Psoas muscle (tissue), 8 donors: ENCODE data around the gene ESRP2. TPM values are rescaled to one million over a fixed set of nuclear protein-coding genes. Genes with fewer than 3 reads are reported as not detected.

Experiments used
- ATAC-seq, 4 donors: fragments of 200-7000 bp; cut with Tn5 transposase; one replicate each; pipeline ENCODE4 v1.9.1; 2020; ENCODE audit warnings: moderate library complexity in 3 of 4, mild to moderate bottlenecking in 2 of 4
- DNase-seq, 2 donors: peaks; one replicate each; pipeline ENCODE4 v3.0.0-alpha.2; 2020
- H3K27ac ChIP-seq: fragments of 200-600 bp; one replicate; pipeline ENCODE4 v1.8.0; 2022
- H3K27me3 ChIP-seq, 3 donors: fragments of 200-600 bp in 1 of 3; one replicate each; pipeline versions ENCODE4 v1.6.1 to v1.8.0; 2013 to 2022; ENCODE audit warnings: low read length in 2 of 3, mild to moderate bottlenecking in 2 of 3, moderate library complexity in 1 of 3; ENCODE audit not compliant: insufficient read depth in 3 of 3
- H3K36me3 ChIP-seq, 2 donors: fragments of 200-600 bp in 1 of 2; one replicate each; pipeline versions ENCODE4 v1.6.1 to v1.8.0; 2013 to 2022; ENCODE audit warnings: low read depth in 1 of 2, mild to moderate bottlenecking in 1 of 2, moderate library complexity in 1 of 2; ENCODE audit not compliant: insufficient read depth in 1 of 2
- H3K4me1 ChIP-seq: fragments of 200-600 bp; one replicate; pipeline ENCODE4 v1.8.0; 2022
- H3K4me3 ChIP-seq: fragments of 200-600 bp; one replicate; pipeline ENCODE4 v1.8.0; 2022; ENCODE audit warnings: mild to moderate bottlenecking
- H3K9me3 ChIP-seq: fragments of 200-600 bp; one replicate; pipeline ENCODE4 v1.8.0; 2022
- CTCF ChIP-seq: fragments of 200-600 bp; IDR thresholded peaks from one replicate; pipeline ENCODE4 v1.8.0; 2022; ENCODE audit warnings: antibody characterized with exemption
- WGBS, 3 donors: extraction: QIAGEN DNeasy Blood & Tissue Kit; methylation state at CpG; one replicate each; pipeline versions ENCODE4 v1.1.6 to v1.1.7; 2013; 5-methylcytosine and 5-hydroxymethylcytosine counted together
- intact Hi-C, 2 donors: fragments of 100-400 bp; cut with DNase I; formaldehyde crosslinking; loops; one replicate each; pipeline versions ENCODE4 v1.11.0 to v1.14.2; 2022
- polyA plus RNA-seq, 3 donors: library from polyadenylated mRNA; stranded (reverse); fragments of 200-250 nt; gene quantifications; one replicate each; pipeline ENCODE4 v1.2.3, GENCODE V29; 2013
- total RNA-seq, 4 donors: library from RNA; stranded (reverse); fragmentation: NEBNext Ultra II Directional in 2 of 4; extraction: Animal tissue kit (Norgen Biotek cat#: 25700) in 2 of 4; gene quantifications; one replicate each; pipeline versions ENCODE4 v1.2.1 to v1.2.4, GENCODE V29; 2021 to 2023
- donor health status: healthy with polysubstance abuse.
- donor health status: DM: no; HTN: no; CAD: no; lungs with moderate emphysema.
- donor health status: Bipolar disorder and iron deficiency.
- donor health status: healthy.
- donor health status: DM: yes; HTN: yes; CAD: no.
- donor health status: DM: no; HTN: no; CAD: no.
- donor health status: DM: no; HTN: no; CAD: no.
- donor health status: DM: yes; HTN: yes; CAD: no.

The ESRP2 gene
- total and polyA plus RNA-seq, 7 donors, result 0.03 to 0.08 (median 0.05) TPM; not detected in 4

- ATAC-seq, result no peak
- H3K27ac ChIP-seq, result no peak overlapping the region
- H3K36me3 ChIP-seq, result peaks cover 3 to 73% of the 10 kb centered on the region in 2 donors
- TF ChIP-seq CTCF, result no peak
- WGBS, 3 donors, result 73 to 85% (median 74%) methylated on average over 1 of the region's 1 CpG
- H3K27me3 ChIP-seq, result no peaks in the 10 kb centered on the region
- no peak overlapping the region for H3K4me3 ChIP-seq
- peaks cover 4% of the 10 kb centered on the region for H3K4me1 ChIP-seq
- DNase-seq, result no peak
- H3K9me3 ChIP-seq, result no peaks in the 10 kb centered on the region
- intact Hi-C loops, result no loop called here
Measured at GRCh38 chr16:68190081-68190480, 45.8 kb downstream of the ESRP2 start.

GRCh38 chr16:68188170-68188569 is 47.8 kb downstream of the ESRP2 start:
- no peak for ATAC-seq
- 97 to 98% (median 98%) methylated on average over 10 of the region's 10 CpGs for WGBS, 3 donors
- Histone ChIP-seq H3K36me3 (peaks cover 3 to 82% of the 10 kb centered on the region in 2 donors), H3K27me3 (no peaks in the 10 kb centered on the region), H3K4me3 (no peak overlapping the region), H3K27ac (no peak overlapping the region), H3K9me3 (no peaks in the 10 kb centered on the region), H3K4me1 (peaks cover 9% of the 10 kb centered on the region)
- intact Hi-C loops, result no loop called here
- DNase-seq, result no peak
- TF ChIP-seq CTCF, result no peak

- Histone ChIP-seq H3K27ac (no peak overlapping the region), H3K36me3 (peaks cover 3 to 82% of the 10 kb centered on the region in 2 donors)
- 89 to 100% (median 94%) methylated on average over 2 of the region's 2 CpGs for WGBS, 3 donors
Measured at GRCh38 chr16:68187505-68187904, 48.4 kb downstream of the ESRP2 start.

GRCh38 chr16:68186877-68187276 is 49.0 kb downstream of the ESRP2 start:
- DNase-seq (no peak), ATAC-seq (peak in 1 of 4 donors; percentile 12)
- Histone ChIP-seq H3K27me3 (no peaks in the 10 kb centered on the region), H3K9me3 (no peaks in the 10 kb centered on the region), H3K4me1 (peaks cover 19% of the 10 kb centered on the region), H3K27ac (no peak overlapping the region), H3K36me3 (peaks cover 3 to 80% of the 10 kb centered on the region in 2 donors), H3K4me3 (no peak overlapping the region)
- 92 to 98% (median 93%) methylated on average over 7 of the region's 7 CpGs for WGBS, 3 donors
- TF ChIP-seq CTCF, result no peak
- intact Hi-C loops, result no loop called here

More at GRCh38 chr16:68187505-68187904, 48.4 kb downstream of the ESRP2 start:
- DNase-seq (no peak), ATAC-seq (peak in 2 of 4 donors; percentile 6 to 22)
- no peak for TF ChIP-seq CTCF
- H3K27me3 ChIP-seq, result no peaks in the 10 kb centered on the region
- H3K4me3 ChIP-seq, result no peak overlapping the region
- H3K9me3 ChIP-seq, result no peaks in the 10 kb centered on the region
- intact Hi-C loops, result no loop called here
- peaks cover 15% of the 10 kb centered on the region for H3K4me1 ChIP-seq

- peak; percentile 75 to 89 (median 86) for ATAC-seq
- Histone ChIP-seq H3K27ac (peak overlapping the region; percentile 67), H3K9me3 (no peaks in the 10 kb centered on the region), H3K4me3 (peak overlapping the region; percentile 2), H3K36me3 (peaks cover 3 to 71% of the 10 kb centered on the region in 2 donors), H3K4me1 (peaks cover 24% of the 10 kb centered on the region), H3K27me3 (no peaks in the 10 kb centered on the region)
- TF ChIP-seq CTCF, result no peak
- WGBS, 3 donors, result 39 to 57% (median 51%) methylated on average over 3 of the region's 3 CpGs
- intact Hi-C loops, result no loop called here
- DNase-seq, result no peak
Measured at GRCh38 chr16:68183046-68183445, 52.9 kb downstream of the ESRP2 start.
